Upper lobe of left lung (tissue), 4 donors: ENCODE measurements around the gene KAZN.

Experiments used
- EP300 ChIP-seq, 4 donors: sonication (generic); formaldehyde crosslinking; IDR thresholded peaks; one replicate each; pipeline ENCODE4 v1.5.1; 2017; ENCODE audit warnings: antibody characterized with exemption in 4 of 4, control low read depth in 2 of 4
- POLR2A ChIP-seq, 4 donors: fragments of 450-650 bp; IDR thresholded peaks; one replicate each; pipeline ENCODE4 v1.5.1; 2016 to 2017; ENCODE audit warnings: antibody characterized with exemption in 4 of 4, mild to moderate bottlenecking in 2 of 4
- POLR2AphosphoS5 ChIP-seq, 2 donors: sonication (generic); formaldehyde crosslinking; IDR thresholded peaks; one replicate each; pipeline ENCODE4 v1.5.1; 2017; ENCODE audit warnings: antibody characterized with exemption in 2 of 2

- TF ChIP-seq POLR2A (IDR thresholded peaks at IDR 0.05) (no peak), POLR2AphosphoS5 (IDR thresholded peaks at IDR 0.05) (no peak), EP300 (IDR thresholded peaks at IDR 0.05) (no peak)
These were observed 326.2 kb downstream of the KAZN start for GRCh38 chr1:14924455-14925331.
